AML-193 (cell line): ENCODE measurements around the gene FOLR2.
"Not testable (repeated sequence)": the region's sequence is repeated elsewhere in the genome, so short reads cannot be mapped to it uniquely, and the experiment has no call there.

Source experiments
- DNase-seq, 2 experiments: peaks; one replicate each; lab custom pipeline; 2025; lab: John Stamatoyannopoulos, UW

Gene FOLR2

GRCh38 chr11:72206794-72207193 is 9.8 kb upstream of the FOLR2 start:
- DNase-seq = not testable (repeated sequence)

- no peak for DNase-seq
Measured at GRCh38 chr11:72208281-72208680, 8.3 kb upstream of the FOLR2 start.

GRCh38 chr11:72209101-72209500 is 7.5 kb upstream of the FOLR2 start:
- DNase-seq = no peak

- DNase-seq = peak; percentile 32 to 54
Measured at GRCh38 chr11:72217841-72218240, 1.2 kb downstream of the FOLR2 start.

GRCh38 chr11:72218251-72218745 is 1.7 kb downstream of the FOLR2 start:
- no peak for DNase-seq

GRCh38 chr11:72220696-72221363 is 4.2 kb downstream of the FOLR2 start:
- DNase-seq = no peak

- DNase-seq = peak; percentile 22 to 23
Measured at GRCh38 chr11:72221386-72222075, 4.9 kb downstream of the FOLR2 start.

- no peak for DNase-seq
Measured at GRCh38 chr11:72222106-72222891, 5.7 kb downstream of the FOLR2 start.

- peak; percentile 94 to 96 for DNase-seq
Measured at GRCh38 chr11:72222907-72223614, 6.5 kb downstream of the FOLR2 start.

GRCh38 chr11:72223615-72224563 is 7.3 kb downstream of the FOLR2 start:
- DNase-seq = peak in 1 of 2 experiments; percentile 30

- no peak for DNase-seq
Measured at GRCh38 chr11:72224564-72225410, 8.2 kb downstream of the FOLR2 start, which contains the start of gene INPPL1. Gene INPPL1, plus strand, starts transcription at chr11:72224767. Its CDS starts 218 bp downstream, at chr11:72224985.

- peak in 1 of 2 experiments; percentile 10 for DNase-seq
Measured at GRCh38 chr11:72225411-72225951, 8.9 kb downstream of the FOLR2 start.

GRCh38 chr11:72226701-72227100 is 10.1 kb downstream of the FOLR2 start:
- no peak for DNase-seq

- DNase-seq = no peak
Measured at GRCh38 chr11:72227316-72228228, 11.0 kb downstream of the FOLR2 start.

GRCh38 chr11:72228229-72228843 is 11.7 kb downstream of the FOLR2 start:
- no peak for DNase-seq

GRCh38 chr11:72228844-72229231 is 12.2 kb downstream of the FOLR2 start:
- DNase-seq = no peak

- no peak for DNase-seq
Measured at GRCh38 chr11:72229336-72229924, 12.8 kb downstream of the FOLR2 start.
